ENCODE results near the gene USH2A.

Gene USH2A

GRCh38 chr1:215905493-215906115 is 517.6 kb downstream of the USH2A start:
- DNase-seq = no peak

- no peak for DNase-seq
These were observed 522.6 kb downstream of the USH2A start for GRCh38 chr1:215900684-215901083.

- no peak for DNase-seq
These were observed 523.3 kb downstream of the USH2A start for GRCh38 chr1:215899901-215900300.

GRCh38 chr1:215895893-215896292 is 527.4 kb downstream of the USH2A start:
- DNase-seq = no peak

GRCh38 chr1:215895276-215895675 is 528.0 kb downstream of the USH2A start:
- no peak for DNase-seq

- no peak for DNase-seq
These were observed 528.6 kb downstream of the USH2A start for GRCh38 chr1:215894617-215895016.

- no peak for DNase-seq
These were observed 531.8 kb downstream of the USH2A start for GRCh38 chr1:215891266-215892057.

GRCh38 chr1:215890438-215890837 is 532.8 kb downstream of the USH2A start:
- no peak for DNase-seq

GRCh38 chr1:215889871-215890270 is 533.4 kb downstream of the USH2A start:
- no peak for DNase-seq

- DNase-seq = no peak
These were observed 535.1 kb downstream of the USH2A start for GRCh38 chr1:215888159-215888558.

GRCh38 chr1:215887627-215888026 is 535.6 kb downstream of the USH2A start:
- no peak for DNase-seq

- DNase-seq = no peak
These were observed 540.2 kb downstream of the USH2A start for GRCh38 chr1:215883004-215883403.

- no peak for DNase-seq
These were observed 544.4 kb downstream of the USH2A start for GRCh38 chr1:215878843-215879242.

GRCh38 chr1:215878128-215878527 is 545.1 kb downstream of the USH2A start:
- no peak for DNase-seq

- DNase-seq = no peak
These were observed 545.7 kb downstream of the USH2A start for GRCh38 chr1:215877452-215877951.

GRCh38 chr1:215875712-215876111 is 547.5 kb downstream of the USH2A start:
- DNase-seq = no peak

- no peak for DNase-seq
These were observed 548.0 kb downstream of the USH2A start for GRCh38 chr1:215875236-215875635.

GRCh38 chr1:215872658-215873057 is 550.6 kb downstream of the USH2A start:
- no peak for DNase-seq

GRCh38 chr1:215868500-215868899 is 554.7 kb downstream of the USH2A start:
- DNase-seq = no peak

GRCh38 chr1:215865060-215865459 is 558.2 kb downstream of the USH2A start:
- DNase-seq = no peak

GRCh38 chr1:215863796-215864195 is 559.5 kb downstream of the USH2A start:
- no peak for DNase-seq

GRCh38 chr1:215860833-215861232 is 562.4 kb downstream of the USH2A start:
- no peak for DNase-seq

- DNase-seq = no peak
These were observed 565.9 kb downstream of the USH2A start for GRCh38 chr1:215857317-215857716.

GRCh38 chr1:215845234-215845891 is 577.9 kb downstream of the USH2A start:
- DNase-seq = no peak

All from NCI-H1417 treated with DMSO at 0.1 percent for 48 hours (cell line).